Measurements from ENCODE around the gene IL23R. TPM values are rescaled to one million over a fixed set of nuclear protein-coding genes. Genes with fewer than 3 reads are reported as not detected.

Gene IL23R
- total and polyA plus RNA-seq, 2 of the 8 experiments (the other 6 are each of a cell fraction or from before 2014, with no cell fraction given), result not detected

- TF ChIP-seq NRF1 (IDR thresholded peaks at IDR 0.05; ENCODE audit: low read depth, low read length), result no peak
- TF ChIP-seq NANOG (IDR thresholded peaks at IDR 0.05; ENCODE audit: insufficient read depth, low read depth, low read length, poor library complexity, severe bottlenecking), result no peak
- no peak for TF ChIP-seq RFX5 (IDR thresholded peaks at IDR 0.05; ENCODE audit: borderline replicate concordance, low read depth, low read length)
- no peak for TF ChIP-seq KDM1A (IDR thresholded peaks at IDR 0.05; ENCODE audit: borderline replicate concordance, low read length)
Observed at GRCh38 chr1:67294836-67295617, 128.8 kb downstream of the IL23R start (continued).

Measured in H1 (cell line).